ENCODE results near the gene GMDS. TPM values are rescaled to one million over a fixed set of nuclear protein-coding genes. Genes with fewer than 3 reads are reported as not detected.
"Not testable (repeated sequence)": the region's sequence is repeated elsewhere in the genome, so short reads cannot be mapped to it uniquely, and the experiment has no call there.

GMDS gene
- polyA plus RNA-seq, 1 experiment = 7.1 TPM

DNA sequence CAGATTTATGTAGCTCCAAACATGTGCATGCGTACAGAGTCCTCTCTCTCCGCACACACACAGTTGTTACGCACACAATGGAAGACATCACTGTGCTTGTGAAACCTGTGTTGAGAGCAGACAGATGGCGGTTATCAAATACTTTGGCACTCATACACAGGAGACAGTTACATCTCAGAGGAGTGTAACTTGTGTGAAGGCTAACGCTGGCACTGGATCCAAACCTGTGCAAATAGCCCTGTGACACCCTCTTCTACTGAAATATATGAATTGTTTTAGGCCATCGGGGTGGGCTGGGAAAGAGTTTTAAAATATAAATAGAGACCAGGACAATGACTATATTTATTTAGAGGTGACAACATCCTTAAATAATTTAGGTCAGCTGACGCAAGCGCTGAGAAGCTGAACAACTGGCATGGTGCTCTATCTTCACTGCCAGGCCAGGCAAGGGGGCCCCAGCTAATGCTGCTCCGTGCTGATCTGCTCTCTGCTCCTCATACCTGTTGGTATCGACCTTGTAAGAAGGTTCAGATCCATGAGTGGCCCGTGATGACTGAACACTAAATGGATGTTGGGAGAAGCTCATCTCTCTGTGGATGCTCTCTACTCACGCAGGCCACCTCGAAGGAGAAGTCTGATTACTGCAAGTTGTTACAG is 566.2 kb downstream of the GMDS start:
- POLR2A ChIA-PET = no interaction called here
- Histone ChIP-seq H3K27me3 (ENCODE audit: control insufficient read depth, insufficient read depth, low read length) (no peaks in the 10 kb centered on the region), H3K4me3 (ENCODE audit: low read depth, low read length) (no peak overlapping the region), H3K36me3 (ENCODE audit: control insufficient read depth, insufficient read depth, low read length) (no peaks in the 10 kb centered on the region)
- no peak for DNase-seq (ENCODE audit: low read depth)
- TF ChIP-seq, protein P1, sequence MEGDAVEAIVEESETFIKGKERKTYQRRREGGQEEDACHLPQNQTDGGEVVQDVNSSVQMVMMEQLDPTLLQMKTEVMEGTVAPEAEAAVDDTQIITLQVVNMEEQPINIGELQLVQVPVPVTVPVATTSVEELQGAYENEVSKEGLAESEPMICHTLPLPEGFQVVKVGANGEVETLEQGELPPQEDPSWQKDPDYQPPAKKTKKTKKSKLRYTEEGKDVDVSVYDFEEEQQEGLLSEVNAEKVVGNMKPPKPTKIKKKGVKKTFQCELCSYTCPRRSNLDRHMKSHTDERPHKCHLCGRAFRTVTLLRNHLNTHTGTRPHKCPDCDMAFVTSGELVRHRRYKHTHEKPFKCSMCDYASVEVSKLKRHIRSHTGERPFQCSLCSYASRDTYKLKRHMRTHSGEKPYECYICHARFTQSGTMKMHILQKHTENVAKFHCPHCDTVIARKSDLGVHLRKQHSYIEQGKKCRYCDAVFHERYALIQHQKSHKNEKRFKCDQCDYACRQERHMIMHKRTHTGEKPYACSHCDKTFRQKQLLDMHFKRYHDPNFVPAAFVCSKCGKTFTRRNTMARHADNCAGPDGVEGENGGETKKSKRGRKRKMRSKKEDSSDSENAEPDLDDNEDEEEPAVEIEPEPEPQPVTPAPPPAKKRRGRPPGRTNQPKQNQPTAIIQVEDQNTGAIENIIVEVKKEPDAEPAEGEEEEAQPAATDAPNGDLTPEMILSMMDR (IDR thresholded peaks at IDR 0.05; ENCODE audit: insufficient read depth, low read depth, low read length) = no peak
- CTCF ChIA-PET = interaction anchor here (0.8 to 1.3 kb wide), 2 partner anchors 8 to 23 kb away, joined by 3 to 5 read pairs; no protein-coding TSS in a partner anchor

DNA sequence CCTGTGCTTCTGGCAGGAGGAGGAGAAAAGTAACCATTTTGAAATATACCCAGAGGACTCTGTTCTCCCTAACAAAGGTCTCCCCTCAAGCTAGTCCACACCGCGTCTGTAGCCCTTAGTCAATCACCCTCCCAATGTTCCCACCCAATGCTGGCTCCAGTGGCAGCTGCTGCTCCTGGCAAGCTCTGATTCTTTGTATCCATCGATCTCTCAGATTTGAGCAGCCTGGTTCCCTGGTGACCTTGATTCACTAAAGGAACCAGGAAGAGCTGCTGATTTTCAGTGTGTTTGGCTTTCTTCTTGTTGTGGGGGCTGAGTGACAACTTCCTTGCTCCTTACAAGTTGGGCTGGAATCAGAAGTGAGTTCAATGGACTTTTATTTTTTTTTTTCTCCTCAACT is 567.2 kb downstream of the GMDS start:
- no peaks in the 10 kb centered on the region for H3K36me3 ChIP-seq (ENCODE audit: control insufficient read depth, insufficient read depth, low read length)
- ChIA-PET CTCF (interaction anchor here (0.6 to 1.3 kb wide), 3 partner anchors 9 to 426 kb away, joined by 3 to 5 read pairs (median 3); no protein-coding TSS in a partner anchor), POLR2A (no interaction called here)
- no peak for DNase-seq (ENCODE audit: low read depth)
- H3K27me3 ChIP-seq (ENCODE audit: control insufficient read depth, insufficient read depth, low read length) = no peaks in the 10 kb centered on the region
- TF ChIP-seq, protein P1 (IDR thresholded peaks at IDR 0.05; ENCODE audit: insufficient read depth, low read depth, low read length) = no peak
- H3K4me3 ChIP-seq (ENCODE audit: low read depth, low read length) = no peak overlapping the region

DNA sequence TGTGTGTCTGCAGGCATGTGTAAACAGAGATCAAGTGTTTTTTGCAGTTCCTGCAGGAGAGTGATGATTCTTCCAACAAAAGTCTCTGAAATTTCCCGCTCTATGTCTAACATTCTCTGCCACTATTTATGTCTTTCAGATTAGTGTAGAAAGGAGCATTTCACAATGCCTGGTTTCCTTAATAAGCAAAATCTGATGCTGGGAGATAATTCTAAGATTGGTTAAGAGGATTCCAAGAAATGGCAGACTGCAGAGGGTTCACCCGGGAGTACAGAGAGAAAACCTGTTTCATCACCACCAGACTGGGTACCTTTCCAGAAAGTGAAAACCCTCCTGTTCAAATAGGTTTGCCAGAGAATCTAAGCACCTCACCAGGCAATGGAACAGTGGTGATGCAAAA is 573.0 kb downstream of the GMDS start:
- TF ChIP-seq, protein P1 (IDR thresholded peaks at IDR 0.05; ENCODE audit: insufficient read depth, low read depth, low read length) = no peak
- DNase-seq (ENCODE audit: low read depth) = no peak
- Histone ChIP-seq H3K27me3 (ENCODE audit: control insufficient read depth, insufficient read depth, low read length) (no peaks in the 10 kb centered on the region), H3K36me3 (ENCODE audit: control insufficient read depth, insufficient read depth, low read length) (no peaks in the 10 kb centered on the region), H3K4me3 (ENCODE audit: low read depth, low read length) (no peak overlapping the region)
- CTCF ChIA-PET = interaction anchor here (1.3 to 1.4 kb wide), 2 partner anchors 12 to 44 kb away, joined by 3 to 4 read pairs; no protein-coding TSS in a partner anchor
- POLR2A ChIA-PET = no interaction called here

DNA sequence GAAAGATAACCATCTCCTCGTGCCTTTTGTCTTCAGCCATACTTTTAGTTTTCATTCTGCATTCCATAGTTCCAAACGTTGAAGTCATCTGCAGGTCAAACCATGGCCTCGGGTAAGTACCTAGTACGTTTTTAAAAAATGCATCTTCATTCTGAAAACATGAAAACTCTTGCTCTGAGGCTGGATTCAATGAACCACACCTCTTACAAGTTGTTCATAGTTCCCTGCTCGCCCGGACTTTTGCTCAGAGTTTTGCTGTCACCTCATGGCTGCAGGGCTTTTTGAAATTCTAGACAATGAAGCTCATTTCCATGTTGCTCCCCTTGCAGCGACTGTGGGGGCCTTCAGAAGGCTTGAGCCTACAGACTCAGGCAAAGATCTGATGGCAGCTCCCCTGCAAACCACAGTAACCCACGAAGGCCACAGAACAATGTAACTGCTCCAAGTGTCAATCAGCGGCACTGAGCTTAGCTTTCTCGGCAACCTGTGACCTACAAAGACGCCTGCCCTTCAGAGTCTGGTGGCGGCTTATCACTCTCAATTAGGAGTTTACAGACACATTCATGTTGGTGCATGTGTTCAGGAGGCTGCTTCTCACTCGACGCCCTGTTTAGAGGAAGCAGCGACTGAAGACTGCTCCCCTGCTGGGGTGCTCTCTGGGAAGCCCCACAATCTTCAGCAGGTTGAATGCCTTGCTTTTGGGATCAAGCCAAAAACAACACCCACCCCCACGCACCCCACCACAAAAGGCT is 574.5 kb downstream of the GMDS start:
- CTCF ChIA-PET = no interaction called here
- Histone ChIP-seq H3K36me3 (ENCODE audit: control insufficient read depth, insufficient read depth, low read length) (no peaks in the 10 kb centered on the region), H3K27me3 (ENCODE audit: control insufficient read depth, insufficient read depth, low read length) (no peaks in the 10 kb centered on the region), H3K4me3 (ENCODE audit: low read depth, low read length) (no peak overlapping the region)
- TF ChIP-seq, protein P1 (IDR thresholded peaks at IDR 0.05; ENCODE audit: insufficient read depth, low read depth, low read length) = no peak
- POLR2A ChIA-PET = interaction anchor here (0.6 kb wide), 1 partner anchor 187 kb away, joined by 3 read pairs; no protein-coding TSS in a partner anchor
- peak; percentile 80 for DNase-seq (ENCODE audit: low read depth)

DNA sequence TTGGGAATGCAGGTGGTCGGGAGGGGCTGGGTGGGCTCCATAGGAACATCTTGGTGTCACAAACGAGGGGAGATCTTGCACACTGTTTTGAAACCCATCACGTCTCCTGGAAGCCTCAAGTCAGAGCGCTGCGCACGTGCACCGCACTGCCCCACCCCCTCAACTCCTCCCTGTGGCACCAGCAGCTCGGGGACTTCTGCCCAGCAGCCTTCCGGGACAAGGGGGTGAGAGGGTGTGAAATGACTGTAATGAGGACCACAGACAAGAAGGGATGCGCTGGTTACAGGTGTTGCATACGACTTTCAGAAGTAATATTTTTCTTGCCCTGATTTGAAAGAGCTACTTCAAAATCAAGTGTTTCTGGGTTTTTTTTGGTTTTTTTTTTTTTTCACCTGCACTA is 575.4 kb downstream of the GMDS start:
- TF ChIP-seq, protein P1 (IDR thresholded peaks at IDR 0.05; ENCODE audit: insufficient read depth, low read depth, low read length) = no peak
- no peak for DNase-seq (ENCODE audit: low read depth)
- ChIA-PET CTCF (interaction anchor here (1.2 kb wide), 1 partner anchor 16 kb away, joined by 4 read pairs; no protein-coding TSS in a partner anchor), POLR2A (interaction anchor here (0.6 kb wide), 3 partner anchors 16 to 712 kb away, joined by 5 to 14 read pairs (median 8); no protein-coding TSS in a partner anchor)
- Histone ChIP-seq H3K4me3 (ENCODE audit: low read depth, low read length) (no peak overlapping the region), H3K27me3 (ENCODE audit: control insufficient read depth, insufficient read depth, low read length) (no peaks in the 10 kb centered on the region), H3K36me3 (ENCODE audit: control insufficient read depth, insufficient read depth, low read length) (no peaks in the 10 kb centered on the region)

DNA sequence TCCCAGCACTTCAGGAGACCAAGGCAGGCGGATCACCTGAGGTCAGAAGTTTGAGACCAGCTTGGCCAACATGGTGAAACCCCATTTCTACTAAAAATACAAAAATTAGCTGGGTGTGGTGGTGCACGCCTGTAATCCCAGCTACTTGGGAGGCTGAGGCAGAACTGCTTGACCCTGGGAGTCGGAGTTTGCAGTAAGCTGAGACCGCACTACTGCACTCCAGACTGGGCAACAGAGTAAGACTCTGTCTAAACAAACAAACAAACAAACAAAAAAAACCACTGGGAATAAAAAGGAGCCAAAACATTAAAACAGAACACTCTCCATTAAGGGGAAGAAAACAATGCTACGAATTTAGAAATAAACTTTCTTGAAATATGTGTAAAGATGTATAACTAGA is 576.9 kb downstream of the GMDS start:
- CTCF ChIA-PET; H3K4me3 ChIP-seq (ENCODE audit: low read depth, low read length); H3K27me3 ChIP-seq (ENCODE audit: control insufficient read depth, insufficient read depth, low read length); H3K36me3 ChIP-seq (ENCODE audit: control insufficient read depth, insufficient read depth, low read length); DNase-seq (ENCODE audit: low read depth); POLR2A ChIA-PET: not testable (repeated sequence)

Data from BJ (cell line).